ENCODE data around the gene SLC29A4.
"Not testable (repeated sequence)": the region's sequence is repeated elsewhere in the genome, so short reads cannot be mapped to it uniquely, and the experiment has no call there.

Gene SLC29A4

DNA sequence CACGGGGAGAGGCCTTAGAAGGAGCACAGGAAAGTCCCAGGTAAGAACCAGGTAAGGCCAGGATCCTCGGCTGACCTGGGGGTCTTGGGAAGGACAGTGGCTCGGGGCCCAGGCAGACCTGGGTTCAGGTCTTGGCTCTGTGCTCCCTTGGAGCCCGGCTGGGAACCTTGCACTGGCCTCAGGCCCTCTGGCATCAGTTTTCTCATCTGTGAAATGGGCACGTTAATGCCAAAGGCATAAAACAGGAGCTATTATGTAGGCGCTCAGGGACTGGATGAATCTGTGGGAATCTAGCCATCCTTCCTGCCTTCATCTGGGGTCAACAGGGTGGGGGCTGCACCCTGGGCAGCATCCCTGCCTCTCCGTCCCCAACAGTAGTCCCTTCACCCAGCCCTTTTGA, 8.3 kb upstream of the SLC29A4 start:
- H3K27ac ChIP-seq, result no peak overlapping the region
- TF ChIP-seq CTCF (IDR thresholded peaks at IDR 0.05) (no peak), ZFX (IDR thresholded peaks at IDR 0.05; ENCODE audit: borderline replicate concordance) (no peak)

DNA sequence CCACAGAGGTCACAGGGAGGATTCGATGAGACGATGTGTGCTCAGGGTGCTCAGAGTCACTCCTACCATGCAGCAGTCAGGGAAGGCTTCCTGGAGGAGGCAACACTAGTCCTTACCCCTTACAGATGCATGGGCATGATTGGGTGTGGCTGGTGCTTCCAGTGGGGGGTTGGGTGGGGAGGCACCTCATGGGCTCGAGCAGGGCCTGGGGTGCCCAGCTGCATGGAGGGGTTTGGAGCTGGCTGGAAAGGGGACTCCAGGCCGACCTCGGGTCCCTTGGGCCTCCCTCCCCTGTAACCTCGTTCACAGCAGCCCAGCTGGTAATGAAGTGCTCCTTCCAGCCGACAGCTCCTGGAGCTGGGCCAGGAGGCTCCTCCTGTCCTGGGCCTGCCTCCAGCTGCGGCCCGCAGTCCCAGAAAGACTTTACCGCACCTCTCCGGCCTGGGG, 7.7 kb upstream of the SLC29A4 start:
- H3K27ac ChIP-seq, result not testable (repeated sequence)

DNA sequence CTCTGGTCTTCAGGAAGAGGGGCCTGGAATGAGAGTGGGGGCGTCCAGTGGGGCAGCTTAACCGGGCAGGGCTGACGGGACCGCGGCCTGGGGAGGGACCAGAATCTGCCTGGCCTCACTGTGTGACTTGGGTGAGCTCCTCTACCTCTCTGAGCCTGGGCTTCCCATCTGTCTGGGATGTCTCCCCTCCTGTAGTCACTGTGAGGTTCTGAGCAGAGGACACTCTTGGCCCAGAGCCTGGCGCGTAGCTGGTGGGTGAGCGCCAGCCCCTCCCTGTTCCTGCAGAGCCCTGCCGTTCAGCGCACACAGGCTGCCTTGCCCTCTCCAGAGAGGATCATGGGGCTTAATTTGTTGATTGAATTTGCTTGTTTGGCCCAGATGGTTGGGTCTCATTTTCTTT, 7.2 kb upstream of the SLC29A4 start:
- not testable (repeated sequence) for H3K27ac ChIP-seq

DNA sequence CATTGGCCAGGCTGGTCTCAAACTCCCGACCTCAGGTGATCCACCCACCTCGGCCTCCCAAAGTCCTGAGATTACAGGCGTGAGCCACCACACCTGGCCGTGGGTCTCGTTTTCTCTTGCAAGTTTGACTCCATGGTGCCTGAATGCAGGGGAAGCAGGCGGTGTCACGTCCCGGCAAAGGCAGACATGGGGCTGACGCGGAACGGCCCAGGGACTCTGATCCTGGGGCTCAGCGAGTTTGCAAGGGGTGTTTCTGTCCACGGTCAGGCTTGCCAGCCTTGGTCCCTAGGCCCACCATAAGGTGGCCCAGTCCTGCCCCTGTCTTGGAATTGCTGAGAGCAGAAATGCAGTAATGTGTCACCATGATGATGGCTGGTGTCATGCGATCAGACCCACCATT, 6.6 kb upstream of the SLC29A4 start:
- not testable (repeated sequence) for H3K27ac ChIP-seq

- no peak overlapping the region for H3K27ac ChIP-seq
- TF ChIP-seq CTCF (IDR thresholded peaks at IDR 0.05), result no peak
- no peak for TF ChIP-seq ZFX (IDR thresholded peaks at IDR 0.05; ENCODE audit: borderline replicate concordance)
Observed at GRCh38 chr7:5276611-5277010, 6.1 kb upstream of the SLC29A4 start.

- no peak overlapping the region for H3K27ac ChIP-seq
- no peak for TF ChIP-seq CTCF (IDR thresholded peaks at IDR 0.05)
- no peak for TF ChIP-seq ZFX (IDR thresholded peaks at IDR 0.05; ENCODE audit: borderline replicate concordance)
Observed at GRCh38 chr7:5278766-5279165, 4.0 kb upstream of the SLC29A4 start.

GRCh38 chr7:5279734-5280133, 3.0 kb upstream of the SLC29A4 start:
- no peak for TF ChIP-seq ZFX (IDR thresholded peaks at IDR 0.05; ENCODE audit: borderline replicate concordance)
- no peak for TF ChIP-seq CTCF (IDR thresholded peaks at IDR 0.05)
- H3K27ac ChIP-seq, result no peak overlapping the region

DNA sequence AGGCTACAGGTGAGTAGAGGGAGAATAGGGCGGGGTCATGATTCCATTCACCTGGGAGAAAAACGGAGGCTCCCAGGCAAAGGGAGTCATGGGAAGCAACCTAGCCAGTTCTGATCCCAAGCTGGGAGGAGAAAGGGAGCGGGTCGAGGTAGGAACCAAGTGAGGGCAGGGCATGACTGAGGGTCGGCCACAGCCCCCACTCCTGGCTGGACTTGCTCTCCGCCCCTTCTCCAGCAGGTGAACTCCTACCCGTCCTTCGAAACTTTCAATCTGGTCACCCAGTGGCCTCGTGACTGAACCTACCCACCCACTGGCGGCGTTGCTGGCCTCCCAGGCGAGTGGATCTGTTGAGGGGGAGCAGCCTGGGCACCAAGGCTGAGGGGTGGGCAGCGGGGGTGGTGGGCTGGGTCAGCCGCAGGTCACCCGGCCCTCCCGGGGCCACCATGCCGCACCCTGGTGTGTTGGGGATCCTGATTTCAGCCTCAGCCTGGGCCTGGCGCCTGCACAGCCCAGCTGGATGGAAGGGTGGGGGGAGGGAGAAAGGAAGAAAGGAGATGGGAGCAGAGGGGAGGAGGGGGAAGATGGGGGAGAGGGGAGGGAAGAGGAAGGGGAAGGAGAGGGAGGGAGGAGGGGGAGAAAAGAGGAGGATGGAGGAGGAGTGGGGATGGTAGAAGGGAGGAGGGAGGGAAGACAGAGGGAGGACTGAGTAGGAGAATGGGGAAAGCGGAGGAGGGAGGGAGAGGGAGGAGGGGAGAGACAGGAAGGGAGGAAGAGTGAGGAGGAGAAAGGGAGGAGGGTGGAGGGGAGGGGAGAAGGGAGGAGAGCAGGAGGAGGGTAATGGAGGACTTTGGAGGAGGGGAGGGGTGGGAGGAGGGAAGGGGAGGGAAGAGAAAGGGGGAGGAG, 894 bp upstream of the SLC29A4 start:
- H3K27ac ChIP-seq, result not testable (repeated sequence)

DNA sequence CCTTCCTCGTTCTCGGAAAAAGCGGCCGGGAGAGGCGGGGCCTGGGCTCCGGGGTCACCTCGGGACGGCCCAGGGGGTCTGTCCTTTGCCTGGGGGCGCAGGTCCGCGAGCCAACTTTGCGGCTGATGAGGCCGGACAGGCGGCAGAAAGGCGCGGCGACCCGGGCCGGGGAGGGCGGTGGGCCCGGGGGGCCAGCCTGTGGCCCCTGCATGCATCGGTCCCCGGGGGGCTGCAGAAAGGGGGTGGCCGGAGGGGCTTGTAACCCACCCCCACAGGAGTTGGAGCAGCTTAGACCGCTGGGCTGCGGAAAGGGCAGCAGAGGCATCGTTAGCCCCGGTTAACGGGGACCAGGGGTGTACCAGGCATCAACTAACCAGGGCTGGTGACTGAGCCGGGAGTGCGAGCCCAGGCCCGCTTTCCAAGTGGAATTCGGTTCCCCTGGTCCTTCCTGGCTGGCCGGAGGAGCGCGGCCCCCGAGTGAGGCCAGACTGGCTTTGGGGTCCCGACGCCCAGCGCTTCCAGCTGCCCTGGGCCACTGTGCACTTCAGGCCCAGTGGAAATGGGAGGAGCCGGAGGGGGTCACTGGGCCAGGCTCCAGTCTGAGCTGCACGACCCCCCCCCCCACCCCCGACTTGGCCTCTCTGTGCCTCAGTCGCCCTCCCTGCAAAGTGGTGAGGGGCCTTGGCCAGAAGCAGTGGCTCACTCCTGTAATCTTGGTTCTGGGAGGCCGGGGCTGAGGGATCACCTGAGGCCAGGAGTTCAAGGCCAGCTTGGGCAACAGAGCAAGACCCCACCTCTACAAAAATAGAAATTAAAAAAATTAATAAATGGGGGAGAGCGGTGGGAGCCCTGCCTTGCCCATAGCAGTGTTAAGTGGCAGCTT, 919 bp downstream of the SLC29A4 start:
- TF ChIP-seq CTCF (IDR thresholded peaks at IDR 0.05) (no peak), ZFX (IDR thresholded peaks at IDR 0.05; ENCODE audit: borderline replicate concordance) (no peak)
- no peak overlapping the region for H3K27ac ChIP-seq
